Measurements from ENCODE around the gene ANKZF1. TPM values are rescaled to one million over a fixed set of nuclear protein-coding genes. Genes with fewer than 3 reads are reported as not detected.

ANKZF1 gene
- total and polyA plus RNA-seq, 2 of the 8 experiments (the other 6 are each of a cell fraction or from before 2014, with no cell fraction given), result 32.5 to 50.1 TPM

GRCh38 chr2:219216535-219216915 is 13.1 kb upstream of the ANKZF1 start (continued):
- TF ChIP-seq, protein P1, sequence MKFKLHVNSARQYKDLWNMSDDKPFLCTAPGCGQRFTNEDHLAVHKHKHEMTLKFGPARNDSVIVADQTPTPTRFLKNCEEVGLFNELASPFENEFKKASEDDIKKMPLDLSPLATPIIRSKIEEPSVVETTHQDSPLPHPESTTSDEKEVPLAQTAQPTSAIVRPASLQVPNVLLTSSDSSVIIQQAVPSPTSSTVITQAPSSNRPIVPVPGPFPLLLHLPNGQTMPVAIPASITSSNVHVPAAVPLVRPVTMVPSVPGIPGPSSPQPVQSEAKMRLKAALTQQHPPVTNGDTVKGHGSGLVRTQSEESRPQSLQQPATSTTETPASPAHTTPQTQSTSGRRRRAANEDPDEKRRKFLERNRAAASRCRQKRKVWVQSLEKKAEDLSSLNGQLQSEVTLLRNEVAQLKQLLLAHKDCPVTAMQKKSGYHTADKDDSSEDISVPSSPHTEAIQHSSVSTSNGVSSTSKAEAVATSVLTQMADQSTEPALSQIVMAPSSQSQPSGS (IDR thresholded peaks at IDR 0.05; ENCODE audit: low read length), result no peak
